Astrocyte of the spinal cord (primary cell): ENCODE results near the gene KIAA1614.

ENCODE experiments used
- DNase-seq: peaks from one replicate; pipeline ENCODE4 v3.0.0; 2011; ENCODE audit warnings: low read depth, low spot score
- H3K4me3 ChIP-seq: 2 replicates; pipeline ENCODE4 v1.5.1; 2011; ENCODE audit warnings: low read depth, mild to moderate bottlenecking, low read length, moderate library complexity
- CTCF ChIP-seq: IDR thresholded peaks from 2 replicates; pipeline ENCODE4 v1.5.1; 2012; ENCODE audit warnings: low read depth, mild to moderate bottlenecking, low read length, inconsistent platforms
- in situ Hi-C: cut with HindIII; loops from 2 replicates; pipeline ENCODE4 v1.10.0; 2017; ENCODE audit warnings: low sequenced_read_pairs

The KIAA1614 gene

GRCh38 chr1:180924939-180925338 lies 12.2 kb downstream of the KIAA1614 start:
- no peak for DNase-seq
- in situ Hi-C loops, result no loop called here
- no peak for TF ChIP-seq CTCF
- H3K4me3 ChIP-seq, result no peak overlapping the region

- in situ Hi-C loops, result no loop called here
These were observed 12.9 kb downstream of the KIAA1614 start for GRCh38 chr1:180925471-180926051.

GRCh38 chr1:180926164-180926981 lies 13.7 kb downstream of the KIAA1614 start:
- no peak overlapping the region for H3K4me3 ChIP-seq
- DNase-seq, result peak; percentile 52
- no peak for TF ChIP-seq CTCF
- in situ Hi-C loops, result no loop called here

More at GRCh38 chr1:180925471-180926051, 12.9 kb downstream of the KIAA1614 start:
- DNase-seq, result no peak
- TF ChIP-seq CTCF, result no peak
- no peak overlapping the region for H3K4me3 ChIP-seq

GRCh38 chr1:180927348-180927747 lies 14.7 kb downstream of the KIAA1614 start:
- DNase-seq, result no peak
- H3K4me3 ChIP-seq, result no peak overlapping the region
- TF ChIP-seq CTCF, result no peak
- in situ Hi-C loops, result no loop called here

GRCh38 chr1:180927841-180928240 lies 15.1 kb downstream of the KIAA1614 start:
- no peak for TF ChIP-seq CTCF
- H3K4me3 ChIP-seq, result no peak overlapping the region
- no peak for DNase-seq
- in situ Hi-C loops, result no loop called here

- in situ Hi-C loops, result no loop called here
- no peak overlapping the region for H3K4me3 ChIP-seq
- TF ChIP-seq CTCF, result no peak
- DNase-seq, result no peak
These were observed 15.9 kb downstream of the KIAA1614 start for GRCh38 chr1:180928331-180929230.
